HG03097 (cell line): ENCODE measurements around the gene IFNGR1.
"Not testable (repeated sequence)": the region's sequence is repeated elsewhere in the genome, so short reads cannot be mapped to it uniquely, and the experiment has no call there.

Experiments used
- ATAC-seq: cut with Tn5 transposase; IDR thresholded peaks from one replicate; pipeline ENCODE4 v1.9.1; 2021; ENCODE audit not compliant: unreplicated experiment, low FRiP score

IFNGR1 gene

DNA sequence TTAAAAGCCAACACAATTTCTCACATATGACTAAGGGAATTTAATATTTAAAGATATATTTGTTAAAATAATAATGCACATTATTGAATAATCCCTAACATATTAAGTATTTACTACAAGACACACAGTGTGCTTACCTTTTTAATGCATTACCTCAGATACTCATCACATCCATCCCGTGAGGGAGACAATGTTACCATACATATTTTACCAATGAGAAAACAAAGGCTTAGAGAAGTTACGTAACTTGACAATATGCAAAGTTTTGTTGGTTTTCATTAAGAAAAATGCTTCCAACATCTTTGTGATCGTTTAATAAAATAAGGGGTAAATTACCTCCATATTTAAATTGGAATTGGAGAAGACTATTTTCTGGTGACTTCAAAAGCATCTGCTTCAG, 4.3 kb downstream of the IFNGR1 start:
- ATAC-seq = no peak

DNA sequence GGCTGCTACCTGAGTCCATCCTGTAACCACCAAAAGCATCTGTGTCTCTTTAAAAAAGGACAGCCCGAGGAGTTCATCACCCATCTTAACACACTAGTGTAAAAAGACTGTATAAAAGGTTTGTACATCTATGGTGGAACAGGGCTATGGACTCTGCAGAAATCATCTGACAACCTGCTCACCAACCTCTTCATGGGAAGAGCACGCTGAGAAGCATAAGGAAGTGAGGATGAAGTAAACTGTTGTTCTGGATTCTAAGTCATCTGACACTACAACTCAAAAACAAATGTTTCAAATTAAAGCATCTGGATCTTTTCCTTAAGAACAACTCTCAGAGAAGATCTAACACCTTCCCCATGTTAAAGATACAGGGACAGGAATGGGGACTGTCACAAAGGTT, 5.4 kb downstream of the IFNGR1 start:
- no peak for ATAC-seq

DNA sequence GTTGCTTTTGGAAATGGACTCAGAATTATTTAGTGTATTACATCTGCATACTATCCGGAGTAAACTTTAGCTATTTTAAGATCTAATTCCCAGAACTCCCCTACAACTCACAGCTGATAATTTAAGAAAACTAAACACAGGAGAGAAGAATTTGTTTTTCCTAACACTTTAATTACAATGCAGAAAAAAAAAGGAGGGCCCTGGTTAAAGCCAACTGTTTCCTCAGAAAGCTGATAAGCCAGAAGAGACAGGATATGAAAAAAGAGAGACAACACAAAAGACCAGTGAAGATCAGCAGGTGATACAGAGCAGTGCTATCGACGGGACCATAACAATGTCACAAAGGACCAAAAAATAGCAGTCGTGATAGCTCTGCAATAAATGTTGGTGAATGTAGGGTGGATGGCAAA, 5.8 kb downstream of the IFNGR1 start:
- ATAC-seq = no peak

DNA sequence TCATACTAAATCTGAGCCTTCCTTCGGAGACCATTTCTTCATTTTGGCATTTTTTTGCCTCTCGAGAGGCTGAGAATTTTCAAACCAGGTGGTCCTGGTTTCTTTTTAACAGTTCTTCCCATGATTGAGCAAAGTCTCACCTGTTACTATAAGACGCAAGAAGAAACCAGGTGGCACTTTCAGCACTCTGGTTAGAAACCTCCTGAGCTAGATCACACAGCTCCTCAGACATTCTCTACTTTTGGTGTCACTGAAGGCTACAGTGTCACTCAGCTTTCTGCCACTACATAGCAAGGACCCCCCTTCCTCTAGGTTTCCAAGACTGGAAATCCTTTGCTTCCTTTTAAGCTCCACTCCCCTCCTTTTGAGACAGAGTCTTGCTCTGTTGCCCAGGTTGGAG, 7.3 kb downstream of the IFNGR1 start:
- no peak for ATAC-seq

DNA sequence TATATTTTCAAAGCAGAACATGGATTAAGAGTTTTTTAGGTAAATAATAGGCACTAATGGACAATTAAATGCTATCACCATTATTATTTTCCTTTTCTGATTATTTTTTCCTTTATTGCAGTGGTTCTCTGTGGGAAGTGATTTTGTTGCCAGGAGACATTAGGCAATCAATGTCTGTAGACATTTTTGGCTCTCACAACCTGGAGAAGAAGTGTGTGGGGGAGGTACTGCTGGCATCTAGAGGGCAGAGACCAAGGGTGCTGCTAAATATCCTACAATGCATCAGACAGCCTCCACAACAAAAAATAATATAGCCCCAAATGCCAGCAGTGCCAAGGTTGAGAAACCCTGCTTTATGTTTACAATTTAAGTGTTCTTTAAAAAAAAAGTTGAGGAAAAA, 8.3 kb downstream of the IFNGR1 start:
- ATAC-seq = no peak

DNA sequence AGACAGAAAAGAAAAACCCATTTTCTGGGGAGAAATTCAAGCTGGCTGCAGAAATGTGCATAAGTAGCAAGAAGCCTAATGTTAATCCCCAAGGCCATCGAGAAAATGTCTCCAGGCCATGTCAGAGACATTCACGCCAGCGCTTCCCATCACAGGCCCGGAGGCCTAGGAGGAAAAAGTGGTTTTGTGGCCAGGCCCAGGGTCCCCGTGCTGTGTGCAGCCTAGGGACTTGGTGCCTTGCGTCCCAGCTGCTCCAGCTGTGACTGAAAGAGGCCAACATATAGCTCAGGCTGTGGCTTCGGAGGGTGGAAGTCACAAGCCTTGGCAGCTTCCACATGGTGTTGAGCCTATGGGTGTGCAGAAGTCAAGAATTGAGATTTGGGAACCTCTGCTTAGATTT, 10.9 kb downstream of the IFNGR1 start:
- no peak for ATAC-seq

DNA sequence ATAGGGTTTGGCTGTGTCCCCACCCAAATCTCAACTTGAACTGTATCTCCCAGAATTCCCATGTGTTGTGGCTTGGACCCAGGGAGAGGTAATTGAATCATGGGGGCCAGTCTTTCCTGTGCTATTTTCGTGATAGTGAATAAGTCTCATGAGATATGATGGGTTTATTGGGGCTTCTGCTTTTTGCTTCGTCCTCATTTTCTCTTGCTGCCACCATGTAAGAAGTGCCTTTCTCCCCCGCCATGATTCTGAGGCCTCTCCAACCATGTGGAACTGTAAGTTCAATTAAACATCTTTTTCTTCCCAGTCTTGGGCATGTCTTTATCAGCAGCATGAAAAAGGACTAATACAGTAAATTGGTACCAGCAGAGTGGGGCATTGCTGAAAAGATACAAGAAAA, 11.7 kb downstream of the IFNGR1 start:
- not testable (repeated sequence) for ATAC-seq

DNA sequence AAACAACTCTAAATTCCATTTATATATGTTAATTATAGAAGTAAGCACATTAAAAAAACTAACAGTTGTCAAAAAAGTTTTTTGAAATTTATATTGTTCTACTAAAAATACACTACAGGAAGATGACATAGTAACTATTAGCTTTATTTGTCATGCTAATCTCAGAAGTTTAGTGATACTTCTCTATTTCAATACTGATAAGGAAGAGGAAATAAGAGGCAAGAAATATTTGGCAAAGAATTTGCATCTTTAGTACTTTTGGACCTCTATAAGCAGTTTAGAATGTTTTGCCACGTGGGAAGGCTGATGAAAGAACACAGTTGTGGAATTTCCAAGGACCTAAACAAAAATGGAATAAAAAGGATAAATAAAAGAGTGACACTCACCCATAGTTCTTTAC, 12.6 kb downstream of the IFNGR1 start:
- ATAC-seq = no peak

DNA sequence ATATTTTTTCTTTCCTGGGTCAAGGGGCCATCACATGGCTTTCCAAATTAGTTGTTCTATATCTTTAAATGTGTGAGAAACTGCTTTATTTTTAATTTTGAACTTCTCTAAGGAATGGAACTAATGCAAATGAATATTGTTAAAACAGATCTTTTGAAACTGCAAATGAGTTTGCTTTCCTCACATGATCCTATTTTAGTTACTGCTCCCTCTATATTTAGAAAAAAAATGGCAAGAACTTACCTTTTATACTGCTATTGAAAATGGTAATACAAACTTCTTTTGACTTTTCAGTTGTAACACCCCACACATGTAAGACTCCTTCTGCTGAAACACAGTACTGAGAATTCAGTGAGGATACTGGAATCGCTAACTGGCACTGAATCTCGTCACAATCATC, 15.9 kb downstream of the IFNGR1 start:
- no peak for ATAC-seq

DNA sequence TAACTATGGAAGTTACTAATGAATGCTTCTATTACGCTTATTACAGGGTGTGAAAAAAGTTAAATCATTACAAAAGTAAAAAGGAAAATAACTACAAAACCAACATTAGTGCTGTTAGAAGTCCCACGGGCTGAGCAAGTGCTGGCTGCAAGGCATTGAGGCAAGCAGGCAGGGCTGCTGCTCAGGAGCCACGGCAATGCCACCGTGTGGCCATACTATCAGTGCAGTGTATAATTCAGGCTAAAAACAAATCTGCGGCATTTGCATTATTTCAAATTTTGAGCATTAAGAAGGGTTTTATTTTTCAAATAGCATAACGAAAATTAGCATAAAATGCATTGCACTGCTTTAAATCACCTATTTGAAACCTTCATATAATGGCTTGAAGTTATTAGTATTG, 17.1 kb downstream of the IFNGR1 start:
- no peak for ATAC-seq

DNA sequence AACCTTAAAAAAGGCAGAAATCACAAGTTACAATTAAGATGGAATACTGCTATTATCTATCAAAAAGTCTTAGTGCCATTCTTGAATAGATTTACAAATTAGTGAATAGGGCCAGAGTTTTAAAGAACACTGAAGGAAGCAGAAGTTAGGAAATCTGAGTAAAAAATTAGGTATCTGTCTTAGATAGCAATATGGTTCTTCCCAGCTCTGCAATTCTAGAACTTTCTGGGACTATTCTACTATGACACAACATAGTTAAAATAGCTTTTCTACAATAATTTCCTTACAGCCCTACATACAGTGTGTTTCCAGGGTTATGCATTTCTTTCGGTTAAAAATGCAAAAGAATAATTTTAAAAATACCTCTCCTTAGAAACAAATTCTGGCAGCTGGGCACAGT, 18.2 kb downstream of the IFNGR1 start:
- no peak for ATAC-seq

DNA sequence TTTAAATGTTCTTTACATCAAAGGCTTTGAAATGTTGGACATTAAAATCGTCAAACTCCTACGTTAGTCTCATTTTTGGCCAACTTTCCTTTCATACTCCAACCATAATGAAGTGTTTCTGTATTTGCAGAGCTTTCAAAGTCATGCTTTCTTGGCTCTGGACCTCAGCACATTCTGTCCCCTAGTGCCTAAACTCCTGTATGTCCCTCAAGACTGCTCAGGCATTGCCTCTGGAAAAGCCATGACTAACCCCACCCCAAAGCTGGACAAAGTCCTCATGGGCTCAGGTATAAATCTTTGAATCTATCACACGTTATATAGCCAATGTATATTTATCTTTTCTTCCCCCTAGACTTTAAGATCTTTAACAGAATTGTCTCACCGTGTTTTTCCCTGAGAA, 18.9 kb downstream of the IFNGR1 start:
- no peak for ATAC-seq

DNA sequence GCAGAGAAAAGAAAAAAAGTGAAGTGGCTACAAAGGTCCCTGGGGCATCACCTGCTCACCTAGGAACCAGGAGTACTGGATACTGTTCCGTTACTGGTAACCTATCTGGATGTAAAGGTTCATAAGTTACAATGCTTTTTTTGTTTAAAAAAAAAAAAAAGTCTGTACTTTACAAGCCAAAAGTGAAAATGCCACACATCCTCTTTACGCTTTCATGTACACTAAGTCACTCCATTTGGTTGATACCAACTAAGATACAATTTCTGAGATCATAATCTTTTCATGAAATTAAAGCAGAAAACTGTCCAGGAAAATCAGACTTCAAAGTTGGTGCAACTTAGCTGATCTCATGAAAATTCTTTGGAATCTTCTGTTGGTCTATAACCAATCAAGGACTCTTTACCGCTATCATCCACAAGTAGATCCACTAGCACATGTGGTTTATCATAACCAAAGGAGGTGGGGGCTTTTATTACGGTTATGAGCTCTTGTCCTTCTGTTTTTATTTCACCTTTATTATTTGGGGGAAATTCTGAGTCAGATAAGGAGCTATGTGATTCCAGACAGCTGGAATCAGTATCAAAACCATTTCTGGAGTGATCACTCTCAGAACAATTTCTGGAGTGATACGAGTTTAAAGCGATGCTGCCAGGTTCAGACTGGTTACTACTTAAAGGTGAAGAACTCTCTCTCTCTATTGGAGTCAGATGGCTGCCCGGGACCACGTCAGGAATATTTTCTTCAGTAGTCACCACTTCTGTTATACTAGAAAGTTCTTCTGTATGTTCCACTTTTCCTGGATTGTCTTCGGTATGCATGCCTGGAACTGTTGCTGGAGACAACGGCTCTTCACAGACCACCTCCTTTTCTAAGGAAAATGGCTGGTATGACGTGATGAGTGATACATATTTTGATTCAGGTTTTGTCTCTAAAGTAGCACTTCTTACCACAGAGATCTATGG, 21.2 kb downstream of the IFNGR1 start:
- ATAC-seq = no peak

DNA sequence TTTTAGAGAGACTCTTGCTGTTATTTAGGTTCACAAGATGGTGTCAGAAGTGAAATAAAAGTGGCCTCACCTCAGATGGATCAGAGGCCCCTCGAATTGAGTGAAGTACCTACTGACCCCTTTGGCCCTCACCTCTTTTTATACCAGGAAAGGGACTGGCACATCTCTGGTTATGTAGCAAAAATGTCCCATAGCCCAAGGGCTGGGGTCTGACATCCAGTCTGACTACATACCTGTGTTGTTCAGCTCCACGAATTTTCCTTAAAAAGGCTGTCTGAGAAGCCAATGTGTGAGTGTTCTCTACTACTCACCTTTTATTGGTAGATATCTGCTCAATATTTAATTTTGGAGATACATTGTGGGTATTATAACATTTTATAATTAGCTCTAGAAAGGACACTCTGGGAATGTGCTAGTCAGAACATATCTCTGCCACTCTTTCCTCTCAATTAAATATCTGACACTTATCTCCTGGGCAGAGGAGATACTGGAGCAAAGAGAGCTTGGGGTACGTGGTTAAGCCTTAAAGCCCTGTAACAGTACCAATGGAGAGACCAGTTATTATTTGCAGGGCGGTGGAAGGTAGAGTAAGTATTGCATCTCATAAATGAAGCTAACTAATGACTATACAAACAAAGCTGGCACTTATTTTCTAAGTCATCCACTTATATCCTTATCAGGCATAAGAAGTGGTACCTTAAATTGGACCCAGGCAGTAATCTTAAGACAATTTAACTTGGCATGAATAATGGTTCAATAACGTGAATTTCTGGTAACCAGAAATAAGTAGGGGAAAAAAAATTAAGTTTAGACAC, 25.7 kb downstream of the IFNGR1 start:
- ATAC-seq = no peak

DNA sequence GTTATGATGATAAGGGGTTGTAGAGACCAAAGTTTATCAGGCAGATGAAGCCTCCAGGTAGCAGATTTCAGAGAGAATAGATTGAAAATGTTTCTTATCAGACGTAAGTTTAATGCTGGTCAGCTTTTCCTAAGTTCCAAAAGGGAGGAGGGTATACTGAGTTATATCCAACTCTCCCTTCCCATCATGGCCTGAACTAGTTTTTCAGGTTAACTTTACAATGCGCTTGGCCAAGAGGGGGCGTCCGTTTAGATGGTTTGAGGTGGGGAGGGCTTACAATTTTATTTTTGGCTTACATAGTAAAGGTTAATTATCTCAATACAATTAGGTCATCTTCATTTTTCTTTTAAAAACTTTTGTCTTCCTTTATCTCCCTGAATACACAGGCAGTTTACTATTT, 26.4 kb downstream of the IFNGR1 start:
- no peak for ATAC-seq

DNA sequence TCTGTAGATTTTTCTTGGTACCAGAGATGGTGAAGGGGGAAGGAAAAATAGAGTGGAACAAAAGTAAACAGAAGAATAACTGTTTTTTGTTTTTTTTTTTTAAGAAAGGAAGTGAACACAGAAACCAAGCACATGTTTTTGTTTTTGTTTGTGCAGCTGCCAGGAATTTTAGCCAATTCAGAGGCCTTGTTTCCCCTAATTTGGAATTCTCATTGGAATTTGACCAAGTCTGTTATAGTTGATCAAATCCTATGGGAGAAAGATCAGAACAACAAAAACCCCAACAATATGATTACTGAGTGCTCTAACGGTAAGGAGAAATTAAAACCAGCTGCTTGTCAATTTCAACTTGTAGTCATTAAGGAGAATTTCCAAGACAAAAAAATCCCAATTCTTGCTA, 27.5 kb downstream of the IFNGR1 start:
- ATAC-seq = no peak

DNA sequence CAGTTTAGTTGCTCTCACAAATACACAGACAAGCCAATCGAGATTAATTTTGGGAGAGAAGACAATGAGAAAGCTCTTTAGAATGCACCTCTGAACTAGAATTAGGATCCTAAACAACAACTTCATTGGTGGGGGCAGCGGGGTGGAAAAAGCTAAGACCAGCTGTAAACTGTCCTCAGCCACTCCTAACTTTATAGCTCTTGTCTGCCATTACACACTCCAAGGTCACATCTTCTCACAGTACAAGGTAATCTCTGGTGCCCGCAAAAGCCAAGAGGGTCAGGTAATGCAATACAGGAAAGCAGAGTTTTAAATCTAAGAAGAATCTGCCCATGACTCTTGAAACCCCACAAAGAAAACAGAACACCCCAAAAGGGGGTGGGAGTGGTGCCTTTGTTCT, 27.9 kb downstream of the IFNGR1 start:
- ATAC-seq = no peak

DNA sequence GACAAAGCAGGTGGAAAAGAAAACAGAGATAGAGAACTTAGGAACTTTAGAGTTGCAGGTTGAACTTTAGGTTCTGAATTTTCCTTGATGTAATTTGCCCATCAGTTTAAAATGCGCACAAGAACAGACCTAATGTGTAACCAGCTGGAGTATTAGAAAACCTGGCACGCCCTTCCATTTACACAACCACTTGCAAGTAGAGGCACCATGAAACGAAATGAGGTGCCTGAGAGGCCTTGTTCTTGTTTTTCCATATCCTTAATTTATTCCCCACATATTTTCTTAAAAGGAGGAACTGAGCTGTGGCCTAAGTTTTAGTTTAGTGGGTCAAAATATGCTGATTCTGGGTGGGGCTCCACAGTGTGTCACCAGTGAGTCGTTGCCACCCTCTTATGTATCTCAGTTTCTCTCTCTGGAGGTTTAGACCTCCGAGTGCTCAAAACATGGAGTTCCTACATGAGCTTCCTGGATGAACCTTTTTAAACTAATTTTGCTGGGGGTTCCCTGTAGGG, 28.5 kb downstream of the IFNGR1 start:
- no peak for ATAC-seq

DNA sequence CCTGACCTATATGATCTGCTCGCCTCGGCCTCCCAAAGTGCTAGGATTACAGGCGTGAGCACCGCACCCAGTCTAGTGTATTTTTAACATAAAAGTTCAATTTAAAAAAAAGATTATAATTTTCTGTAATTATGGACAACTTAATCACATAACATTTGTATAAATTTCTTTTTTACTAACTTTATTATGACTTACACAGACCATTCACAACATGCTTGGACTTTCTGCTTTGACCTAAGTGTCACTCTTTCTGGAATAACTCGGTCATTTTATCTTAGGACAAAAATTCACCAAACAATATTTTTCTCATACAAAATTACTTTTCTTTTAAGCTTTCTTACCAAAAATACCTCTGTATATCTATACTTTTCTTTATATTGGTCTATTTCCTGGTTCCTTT, 30.3 kb downstream of the IFNGR1 start:
- ATAC-seq = no peak

DNA sequence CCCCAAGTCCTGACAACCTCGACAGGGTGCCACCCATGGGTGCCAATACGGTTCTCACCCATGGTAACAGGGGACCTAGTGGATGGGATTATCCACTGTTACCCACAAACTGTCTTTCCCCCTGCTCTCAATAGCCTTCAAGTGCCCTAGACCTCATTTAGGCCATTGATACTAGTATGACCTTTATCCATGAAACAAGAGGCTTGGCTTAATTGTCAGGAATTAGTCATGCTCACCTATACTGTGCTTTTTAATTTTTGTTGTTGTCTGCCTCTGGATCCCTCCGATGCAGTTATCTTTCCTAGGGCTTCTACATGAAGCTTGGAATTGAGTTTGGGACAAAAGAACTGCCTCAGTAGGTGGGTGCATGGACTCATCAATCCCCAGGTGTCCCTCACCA, 33.9 kb downstream of the IFNGR1 start:
- no peak for ATAC-seq

DNA sequence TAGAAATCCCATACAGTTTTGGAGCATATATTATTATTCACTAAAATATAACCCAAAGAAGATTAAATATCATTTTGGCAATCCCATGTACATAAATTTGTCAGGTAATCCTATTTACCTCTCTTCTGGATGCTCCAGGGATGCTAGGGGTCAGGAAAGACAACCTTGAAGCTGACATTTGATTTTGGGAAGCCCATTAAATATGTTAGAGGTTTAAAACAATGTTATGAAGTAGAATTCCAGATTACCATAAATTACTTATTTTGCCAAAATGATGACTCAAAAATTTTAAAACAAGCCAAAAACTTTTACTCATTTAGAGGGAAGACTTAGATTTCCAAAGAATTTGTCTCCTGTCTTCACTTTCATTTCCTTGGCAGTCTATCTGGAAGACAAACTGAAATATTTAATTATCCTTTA, 36.5 kb downstream of the IFNGR1 start:
- no peak for ATAC-seq
